DOHH2 (cell line): ENCODE measurements around the gene ACIN1.

ENCODE experiments used
- CTCF ChIP-seq: fragments of 200-600 bp; sonication (generic); IDR thresholded peaks from one replicate; pipeline ENCODE4 v1.5.1; 2014; ENCODE audit warnings: antibody characterized with exemption, mild to moderate bottlenecking, low read depth, low read length; ENCODE audit not compliant: poor library complexity, severe bottlenecking
- EZH2phosphoT487 ChIP-seq: fragments of 200-600 bp; sonication (generic); IDR thresholded peaks from 2 replicates; pipeline ENCODE4 v1.6.1; 2017; ENCODE audit warnings: borderline replicate concordance, mild to moderate bottlenecking, antibody characterized with exemption, low read length, moderate library complexity, mixed read lengths

- peak; percentile 100 for TF ChIP-seq CTCF
- TF ChIP-seq EZH2phosphoT487 = no peak
Measured at GRCh38 chr14:23120541-23121251, 25.8 kb upstream of the ACIN1 start.
